Iris pigment epithelial cell (primary cell): ENCODE data around the gene SZT2.
"Not testable (repeated sequence)": the region's sequence is repeated elsewhere in the genome, so short reads cannot be mapped to it uniquely, and the experiment has no call there.

Source experiments
- DNase-seq: peaks from one replicate; pipeline ENCODE4 v3.0.0-alpha.2; 2011; ENCODE audit warnings: low read depth

SZT2 gene

GRCh38 chr1:43363283-43363934, 26.3 kb upstream of the SZT2 start:
- DNase-seq = no peak

- no peak for DNase-seq
These were observed 25.7 kb upstream of the SZT2 start for GRCh38 chr1:43363935-43364525.

GRCh38 chr1:43365678-43366077, 24.0 kb upstream of the SZT2 start:
- DNase-seq = no peak

GRCh38 chr1:43366179-43366578, 23.5 kb upstream of the SZT2 start:
- DNase-seq = no peak

- DNase-seq = no peak
These were observed 23.1 kb upstream of the SZT2 start for GRCh38 chr1:43366601-43367025.

GRCh38 chr1:43367026-43367903, 22.4 kb upstream of the SZT2 start:
- no peak for DNase-seq

- peak; percentile 91 for DNase-seq
These were observed 21.6 kb upstream of the SZT2 start, which contains the start of gene ELOVL1 for GRCh38 chr1:43367904-43368645. Gene ELOVL1, minus strand, starts transcription at chr1:43368011. Its CDS starts 2,402 bp downstream, at chr1:43365609.

GRCh38 chr1:43368646-43369020, 21.1 kb upstream of the SZT2 start:
- DNase-seq = no peak

GRCh38 chr1:43369779-43370178, 19.9 kb upstream of the SZT2 start:
- DNase-seq = not testable (repeated sequence)

- DNase-seq = no peak
These were observed 19.1 kb upstream of the SZT2 start for GRCh38 chr1:43370564-43370963.

GRCh38 chr1:43372172-43372571, 17.5 kb upstream of the SZT2 start:
- no peak for DNase-seq

GRCh38 chr1:43373066-43373940, 16.4 kb upstream of the SZT2 start:
- DNase-seq = peak; percentile 82

- DNase-seq = no peak
These were observed 12.9 kb upstream of the SZT2 start for GRCh38 chr1:43376723-43377235.

- DNase-seq = no peak
These were observed 11.9 kb upstream of the SZT2 start for GRCh38 chr1:43377831-43378230.

- no peak for DNase-seq
These were observed 10.2 kb upstream of the SZT2 start for GRCh38 chr1:43379476-43379875.

GRCh38 chr1:43381612-43382011, 8.1 kb upstream of the SZT2 start:
- no peak for DNase-seq

GRCh38 chr1:43382027-43382779, 7.5 kb upstream of the SZT2 start:
- DNase-seq = no peak

- DNase-seq = no peak
These were observed 6.2 kb upstream of the SZT2 start for GRCh38 chr1:43383449-43383848.

- DNase-seq = no peak
These were observed 3.0 kb upstream of the SZT2 start for GRCh38 chr1:43386676-43387075.

- no peak for DNase-seq
These were observed 1.6 kb upstream of the SZT2 start for GRCh38 chr1:43387976-43388599.
